Activated T-cell treated with anti-CD3 and anti-CD28 coated beads for 1 hour (primary cell): ENCODE data around the gene ARHGAP5.
"Not testable (repeated sequence)": the region's sequence is repeated elsewhere in the genome, so short reads cannot be mapped to it uniquely, and the experiment has no call there.

Experiments
- DNase-seq: peaks from one replicate; pipeline ENCODE4 v3.0.0-alpha.2; 2020; ENCODE audit warnings: low read depth

ARHGAP5 gene

GRCh38 chr14:32109676-32110547 is 32.8 kb downstream of the ARHGAP5 start:
- DNase-seq: no peak

- DNase-seq: no peak
Observed at GRCh38 chr14:32110548-32110896, 33.4 kb downstream of the ARHGAP5 start.

GRCh38 chr14:32121536-32121935 is 44.4 kb downstream of the ARHGAP5 start:
- DNase-seq: no peak

GRCh38 chr14:32121948-32122347 is 44.8 kb downstream of the ARHGAP5 start:
- no peak for DNase-seq

GRCh38 chr14:32126899-32127730 is 50.0 kb downstream of the ARHGAP5 start:
- not testable (repeated sequence) for DNase-seq

GRCh38 chr14:32127731-32128654 is 50.9 kb downstream of the ARHGAP5 start:
- not testable (repeated sequence) for DNase-seq

- DNase-seq: no peak
Observed at GRCh38 chr14:32128703-32129102, 51.6 kb downstream of the ARHGAP5 start.

- no peak for DNase-seq
Observed at GRCh38 chr14:32129124-32129523, 52.0 kb downstream of the ARHGAP5 start.

- DNase-seq: not testable (repeated sequence)
Observed at GRCh38 chr14:32131689-32132088, 54.6 kb downstream of the ARHGAP5 start.

GRCh38 chr14:32134448-32135097 is 57.5 kb downstream of the ARHGAP5 start:
- no peak for DNase-seq

GRCh38 chr14:32136027-32136825 is 59.1 kb downstream of the ARHGAP5 start:
- DNase-seq: no peak

- no peak for DNase-seq
Observed at GRCh38 chr14:32137313-32137712, 60.2 kb downstream of the ARHGAP5 start.

GRCh38 chr14:32137892-32138291 is 60.8 kb downstream of the ARHGAP5 start:
- DNase-seq: no peak

- DNase-seq: no peak
Observed at GRCh38 chr14:32142341-32142740, 65.2 kb downstream of the ARHGAP5 start.

- DNase-seq: no peak
Observed at GRCh38 chr14:32142754-32143437, 65.8 kb downstream of the ARHGAP5 start.

GRCh38 chr14:32150392-32150791 is 73.3 kb downstream of the ARHGAP5 start:
- DNase-seq: no peak

GRCh38 chr14:32166029-32166428 is 88.9 kb downstream of the ARHGAP5 start:
- DNase-seq: no peak

- DNase-seq: no peak
Observed at GRCh38 chr14:32166924-32167323, 89.8 kb downstream of the ARHGAP5 start.

GRCh38 chr14:32167907-32168306 is 90.8 kb downstream of the ARHGAP5 start:
- DNase-seq: no peak

- no peak for DNase-seq
Observed at GRCh38 chr14:32169191-32169590, 92.1 kb downstream of the ARHGAP5 start.
